NCI-H1694 (cell line): Measurements from ENCODE around the gene ETNPPL.

Source experiments
- DNase-seq: peaks from one replicate; lab custom pipeline; 2025; lab: John Stamatoyannopoulos, UW

ETNPPL gene

GRCh38 chr4:108695062-108695461, 67.8 kb downstream of the ETNPPL start:
- DNase-seq, result no peak

GRCh38 chr4:108694423-108694822, 68.4 kb downstream of the ETNPPL start:
- DNase-seq, result no peak

DNA sequence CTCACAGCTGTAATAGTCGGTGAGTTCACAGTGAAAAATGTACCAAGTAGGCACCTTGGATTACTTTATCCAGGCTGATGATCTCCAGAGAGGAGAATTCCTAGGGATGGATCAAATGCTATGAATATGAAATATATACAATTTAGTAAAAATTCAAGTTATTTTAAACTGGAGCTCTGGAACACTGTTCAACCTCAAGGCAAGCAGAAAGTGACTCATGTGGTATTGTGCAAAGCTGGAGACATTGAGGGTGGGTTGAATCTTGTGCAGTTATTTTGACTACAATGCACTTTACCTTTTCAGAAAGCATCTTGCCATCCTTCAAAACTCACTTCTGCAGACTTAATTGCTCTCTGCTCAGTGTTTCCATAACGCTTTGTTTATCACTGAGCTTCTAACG, 69.0 kb downstream of the ETNPPL start:
- DNase-seq, result no peak

DNA sequence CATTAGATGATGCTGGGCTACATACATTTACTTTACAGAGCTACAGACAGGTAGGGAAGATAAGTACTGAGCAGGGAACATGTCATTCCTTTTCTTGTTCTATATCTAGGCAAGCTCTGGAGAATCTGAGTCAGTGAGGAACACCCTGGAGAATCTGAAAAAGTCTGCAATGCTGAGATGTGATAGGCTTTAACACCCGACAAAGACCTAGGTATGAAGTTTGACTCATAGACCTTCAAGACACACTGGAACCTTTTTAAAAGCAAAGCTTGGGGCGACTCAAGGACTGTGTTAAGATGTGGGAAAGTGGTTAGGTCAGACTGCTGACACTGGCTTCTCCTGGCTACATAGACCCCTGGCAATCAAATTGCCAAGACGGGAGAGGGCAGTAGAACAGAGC, 69.6 kb downstream of the ETNPPL start:
- DNase-seq, result no peak
